SH-SY5Y (cell line): ENCODE results near the gene TLE3.

Experiments used
- GATA2 ChIP-seq: IDR thresholded peaks from 2 replicates; pipeline ENCODE4 v1.6.1; 2011; ENCODE audit warnings: mild to moderate bottlenecking, low read depth, low read length
- GATA3 ChIP-seq: IDR thresholded peaks from 2 replicates; pipeline ENCODE4 v1.6.1; 2011; ENCODE audit warnings: low read depth, mild to moderate bottlenecking, low read length, moderate library complexity

Gene TLE3

GRCh38 chr15:70069716-70070115 is 28.0 kb downstream of the TLE3 start:
- TF ChIP-seq GATA2 (no peak), GATA3 (no peak)

GRCh38 chr15:70068783-70069565 is 28.7 kb downstream of the TLE3 start:
- TF ChIP-seq GATA3 = no peak
- no peak for TF ChIP-seq GATA2

GRCh38 chr15:70067681-70068080 is 30.0 kb downstream of the TLE3 start:
- TF ChIP-seq GATA2 (no peak), GATA3 (no peak)

GRCh38 chr15:70067011-70067410 is 30.7 kb downstream of the TLE3 start:
- TF ChIP-seq GATA3 (no peak), GATA2 (no peak)

GRCh38 chr15:70066447-70066846 is 31.3 kb downstream of the TLE3 start:
- no peak for TF ChIP-seq GATA2
- no peak for TF ChIP-seq GATA3

GRCh38 chr15:70066004-70066403 is 31.7 kb downstream of the TLE3 start:
- TF ChIP-seq GATA2 (no peak), GATA3 (no peak)

- no peak for TF ChIP-seq GATA2
These were observed 32.6 kb downstream of the TLE3 start for GRCh38 chr15:70065006-70065722.

- TF ChIP-seq GATA3 (no peak), GATA2 (no peak)
These were observed 33.3 kb downstream of the TLE3 start for GRCh38 chr15:70064441-70064840.

GRCh38 chr15:70063980-70064379 is 33.7 kb downstream of the TLE3 start:
- TF ChIP-seq GATA2 (no peak), GATA3 (no peak)

- TF ChIP-seq GATA3 (no peak), GATA2 (no peak)
These were observed 34.3 kb downstream of the TLE3 start for GRCh38 chr15:70063261-70063925.

- peak; percentile 27; the same call in 1 of the 2 replicates for TF ChIP-seq GATA2
- no peak for TF ChIP-seq GATA3
These were observed 35.3 kb downstream of the TLE3 start for GRCh38 chr15:70062321-70062956.

GRCh38 chr15:70061696-70062270 is 35.9 kb downstream of the TLE3 start:
- TF ChIP-seq GATA3 = no peak

GRCh38 chr15:70060993-70061305 is 36.8 kb downstream of the TLE3 start:
- TF ChIP-seq GATA3 = no peak
- no peak for TF ChIP-seq GATA2
